Airway epithelial cell (primary cell): ENCODE measurements around the gene TMEM208. TPM values are rescaled to one million over a fixed set of nuclear protein-coding genes. Genes with fewer than 3 reads are reported as not detected.

Experiments used
- total RNA-seq: library from RNA; depleted of rRNA; stranded (reverse); fragments of >200 nt; gene quantifications from 2 replicates; pipeline ENCODE4 v1.2.3, GENCODE V29; 2015

TMEM208 gene
- total RNA-seq: 27.7 and 33.8 TPM in 2 replicates

DNA sequence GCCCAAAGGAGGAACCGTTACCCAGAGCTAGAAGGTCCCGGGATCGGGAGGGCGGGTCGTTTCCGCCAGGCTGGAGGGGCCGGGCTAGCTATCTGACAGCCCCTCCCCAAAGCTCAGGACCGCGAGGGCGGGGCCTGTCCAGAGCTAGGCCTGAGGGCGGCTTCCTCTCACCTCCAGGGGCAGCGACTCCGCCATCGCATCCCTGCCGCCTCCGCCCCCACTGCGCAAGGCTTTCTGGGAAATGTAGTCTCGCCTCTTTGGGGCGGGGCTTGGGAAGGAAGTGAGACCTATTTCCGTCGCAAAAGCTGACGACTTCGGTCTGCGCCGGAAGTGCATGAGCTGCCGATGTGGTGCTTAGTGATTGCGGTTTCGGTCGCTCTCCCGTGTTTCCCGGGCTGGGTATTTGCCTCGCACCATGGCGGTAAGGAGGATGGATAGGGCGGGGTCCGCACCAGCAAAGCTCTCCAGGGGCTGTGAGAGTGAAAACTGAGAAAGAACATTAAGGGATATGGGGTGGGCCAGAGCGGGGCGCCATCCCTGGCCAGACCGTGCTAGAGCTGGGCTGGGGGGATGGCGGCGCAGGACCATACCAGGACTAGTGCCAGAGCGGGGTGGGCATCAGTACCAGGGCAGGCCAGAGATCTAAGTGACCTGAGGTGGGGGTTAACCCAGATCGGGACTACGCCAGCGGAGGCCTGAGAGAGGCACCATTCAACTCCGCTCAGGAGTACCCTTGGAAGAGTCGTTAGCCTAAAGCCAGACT is at the start of gene TMEM208:
TSS of gene TMEM208 (plus strand) at position 327 of the 763 bp plus-strand sequence. CDS start at position 416, 89 bp downstream.

DNA sequence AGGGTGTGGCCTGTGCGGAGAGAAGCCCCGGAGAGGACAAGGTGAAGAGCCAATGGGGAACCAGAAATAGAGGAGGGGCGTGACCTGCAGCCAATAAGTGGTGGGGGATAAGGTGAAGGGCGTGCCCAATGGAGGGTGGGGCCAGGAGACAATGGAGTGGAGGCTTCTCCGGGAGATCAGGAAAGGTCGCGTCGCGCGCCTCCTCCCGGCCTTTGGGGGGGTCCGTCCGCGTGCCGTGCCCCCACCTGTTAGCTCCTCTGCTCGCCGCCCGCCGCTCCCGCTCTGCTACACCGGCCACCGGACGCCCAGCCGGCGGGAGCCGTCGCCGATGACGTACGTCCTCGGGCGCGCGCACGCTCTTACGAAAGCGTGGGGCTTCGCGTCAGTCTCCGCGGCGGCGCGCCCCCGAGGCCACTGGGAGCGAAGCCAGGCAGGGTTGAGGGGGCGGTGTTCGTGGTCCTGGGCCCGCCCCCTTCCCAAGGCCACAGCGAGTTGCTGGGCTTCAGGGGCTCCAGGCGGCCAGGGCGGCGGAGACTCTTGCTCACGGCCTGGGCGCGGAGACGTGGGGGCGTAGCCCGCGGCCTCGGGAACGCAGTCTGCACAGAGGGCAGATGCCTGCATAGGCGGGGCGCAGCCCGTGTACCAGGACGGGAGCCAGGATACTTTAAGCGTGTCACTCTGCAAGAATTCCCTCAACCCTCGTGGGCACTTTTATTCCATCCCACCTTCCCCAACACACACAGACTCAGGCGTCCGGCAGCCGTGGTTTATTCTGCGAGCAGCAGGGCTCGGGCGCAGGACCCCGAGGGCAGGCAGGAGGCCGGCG is 43.1 kb upstream of the TMEM208 start, which contains the start of gene MATCAP1:
TSS of gene MATCAP1 (minus strand) at position 337 of the 826 bp plus-strand sequence. CDS start 3,353 bp downstream, outside the sequence.

DNA sequence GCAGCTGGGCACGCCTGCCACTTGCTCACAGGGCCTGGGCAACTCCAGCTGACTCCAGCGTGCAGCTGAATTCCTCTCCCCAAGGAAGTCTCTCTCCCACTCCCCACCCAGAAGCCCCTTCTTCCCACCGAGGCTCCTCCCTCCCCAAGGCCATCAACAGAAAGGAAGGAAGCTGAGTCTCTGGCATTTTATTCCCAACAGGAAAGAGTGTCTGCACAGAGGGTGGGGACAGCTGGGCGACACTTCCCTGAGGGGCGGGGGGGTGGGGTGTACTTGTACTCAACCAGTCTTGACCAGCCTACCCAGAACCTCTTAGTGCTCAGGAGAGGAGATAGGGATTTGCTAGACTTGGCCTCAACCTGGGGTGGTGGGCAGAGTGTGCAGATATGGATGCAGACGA is 36.9 kb upstream of the TMEM208 start, which contains the start of gene EXOC3L1:
TSS of gene EXOC3L1 (minus strand) at position 96 of the 400 bp plus-strand sequence. CDS start 460 bp downstream, outside the sequence.

DNA sequence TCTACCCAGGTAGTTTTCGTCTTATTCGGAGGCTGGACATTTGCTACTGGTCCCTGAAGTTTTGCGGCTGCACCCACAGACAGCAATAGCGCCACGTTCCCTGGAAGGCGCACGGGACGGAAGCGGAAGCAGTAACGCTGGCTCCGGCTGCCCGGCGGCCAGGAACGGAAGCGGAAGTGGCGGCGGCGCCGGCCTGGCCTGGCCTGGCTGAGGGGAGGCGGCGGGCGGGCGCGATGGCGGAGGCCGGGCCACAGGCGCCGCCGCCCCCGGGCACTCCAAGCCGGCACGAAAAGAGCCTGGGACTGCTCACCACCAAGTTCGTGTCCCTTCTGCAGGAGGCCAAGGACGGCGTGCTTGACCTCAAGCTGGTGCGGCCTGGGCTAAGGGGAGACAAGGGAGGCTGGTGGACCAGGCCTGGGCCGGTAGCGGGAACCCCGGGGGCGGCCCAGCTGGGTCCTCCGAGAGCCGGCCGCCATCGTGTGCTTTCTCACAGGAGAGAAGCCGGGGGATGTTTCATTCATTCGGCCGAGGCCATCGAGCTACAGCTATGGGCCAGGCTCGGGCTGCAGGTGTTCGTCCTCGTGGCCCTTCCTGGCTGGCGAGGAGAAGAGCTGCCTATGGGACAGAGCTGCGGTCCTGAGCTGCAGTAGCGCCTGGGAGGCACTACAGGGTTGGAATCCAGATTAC is 34.8 kb upstream of the TMEM208 start, which contains the start of gene E2F4:
TSS of gene E2F4 (plus strand) at position 161 of the 687 bp plus-strand sequence. CDS start at position 234, 73 bp downstream.

DNA sequence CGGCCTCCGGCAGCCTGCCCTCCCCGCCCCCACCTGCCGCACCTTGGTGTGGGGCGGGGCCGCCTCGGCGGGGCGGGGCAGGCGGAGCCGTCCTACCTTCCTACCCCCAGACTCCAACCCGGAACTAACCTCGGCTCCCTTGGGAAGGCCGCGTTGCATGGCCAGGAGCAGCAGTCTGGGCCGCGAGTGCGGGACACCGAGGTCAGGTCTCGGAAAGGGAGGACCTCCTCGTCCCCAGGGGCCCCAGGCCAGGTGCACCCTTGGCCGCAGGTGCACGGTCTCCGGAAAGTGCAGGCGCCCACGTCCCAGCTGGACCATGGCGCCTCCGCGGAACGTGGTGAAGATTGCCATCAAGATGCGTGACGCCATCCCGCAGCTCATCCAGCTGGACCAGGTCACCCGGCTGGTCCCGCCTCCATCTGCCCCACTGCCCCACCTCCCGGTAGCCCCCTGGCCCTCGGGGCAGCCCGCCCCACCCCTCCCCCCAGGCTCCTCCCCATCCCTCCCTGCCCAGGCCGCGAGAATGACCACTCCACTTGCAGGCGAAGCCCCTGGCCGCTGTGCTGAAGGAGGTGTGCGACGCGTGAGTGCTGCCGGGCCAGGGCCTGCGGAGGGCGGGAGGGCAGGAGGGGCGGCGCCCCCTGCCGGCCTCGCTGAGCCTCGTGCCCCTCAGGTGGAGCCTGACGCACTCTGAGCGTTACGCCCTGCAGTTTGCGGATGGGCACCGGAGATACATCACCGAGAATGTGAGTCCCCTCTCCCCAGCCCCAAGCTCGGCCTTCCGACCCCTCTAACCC is 27.7 kb upstream of the TMEM208 start, which contains the start of gene ELMO3:
TSS of gene ELMO3 (plus strand) at position 121 of the 797 bp plus-strand sequence. CDS start at position 317, 196 bp downstream.

GRCh38 chr16:67247192-67248072 is 20.5 kb downstream of the TMEM208 start, which contains the start of gene FHOD1:
TSS of gene FHOD1 (minus strand) at chr16:67247481. CDS start at chr16:67247410, 71 bp downstream.

GRCh38 chr16:67248401-67249177 is 21.7 kb downstream of the TMEM208 start, which contains the start of gene SLC9A5:
TSS of gene SLC9A5 (plus strand) at chr16:67248979. CDS start at chr16:67249015, 36 bp downstream.

Other genes with a start within 250 kb of the TMEM208 start
- gene CES4A, start 238.5 kb upstream of the TMEM208 start, total RNA-seq: 0.65 and 2.5 TPM in 2 replicates
- 57.7 and 92.9 TPM in 2 replicates for gene CBFB, start 198.0 kb upstream of the TMEM208 start, total RNA-seq
- gene PHAF1, start 117.2 kb upstream of the TMEM208 start, total RNA-seq: 12.4 and 14.7 TPM in 2 replicates
- 9.7 and 11.4 TPM in 2 replicates for gene B3GNT9, start 76.1 kb upstream of the TMEM208 start, total RNA-seq
- 31.9 and 47.2 TPM in 2 replicates for gene TRADD, start 67.2 kb upstream of the TMEM208 start, total RNA-seq
- gene FBXL8, start 67.2 kb upstream of the TMEM208 start, total RNA-seq: 10.5 and 11.4 TPM in 2 replicates
- 2.5 TPM in 1 of 2 replicates, not detected in the other for gene HSF4, start 62.4 kb upstream of the TMEM208 start, total RNA-seq
- 53.2 and 89.0 TPM in 2 replicates for gene NOL3, start 56.6 kb upstream of the TMEM208 start, total RNA-seq
- 5.2 and 11.3 TPM in 2 replicates for gene MATCAP1, start 43.2 kb upstream of the TMEM208 start, total RNA-seq
- gene EXOC3L1, start 37.0 kb upstream of the TMEM208 start, total RNA-seq: 0.99 TPM in 1 of 2 replicates, not detected in the other
- 82.0 and 87.8 TPM in 2 replicates for gene E2F4, start 35.0 kb upstream of the TMEM208 start, total RNA-seq
- gene ELMO3, start 28.0 kb upstream of the TMEM208 start, total RNA-seq: 33.8 and 39.6 TPM in 2 replicates
- gene FHOD1, start 20.4 kb downstream of the TMEM208 start, total RNA-seq: 26.0 and 26.4 TPM in 2 replicates
- 0.74 and 0.78 TPM in 2 replicates for gene SLC9A5, start 21.8 kb downstream of the TMEM208 start, total RNA-seq
- 6.6 and 7.5 TPM in 2 replicates for gene PLEKHG4, start 52.4 kb downstream of the TMEM208 start, total RNA-seq
- gene KCTD19, start 99.6 kb downstream of the TMEM208 start, total RNA-seq: not detected in 2 replicates
- not detected in 2 replicates for gene LRRC36, start 99.7 kb downstream of the TMEM208 start, total RNA-seq
- gene TPPP3, start 166.4 kb downstream of the TMEM208 start, total RNA-seq: 0.19 TPM in 1 of 2 replicates, not detected in the other
- 5.3 and 6.1 TPM in 2 replicates for gene ZDHHC1, start 189.3 kb downstream of the TMEM208 start, total RNA-seq
- 1.3 and 2.9 TPM in 2 replicates for gene HSD11B2, start 204.0 kb downstream of the TMEM208 start, total RNA-seq